Measurements from ENCODE around the gene CDC42BPB.

The CDC42BPB gene

GRCh38 chr14:102971836-102972606 is 85.3 kb downstream of the CDC42BPB start:
- no peak overlapping the region for H3K4me3 ChIP-seq (ENCODE audit: low read depth, low read length)
- in situ Hi-C loops (cut with HindIII; ENCODE audit: low pct_ligation_motif_present, low sequenced_read_pairs), result no loop called here
- no peak for DNase-seq
- no peak overlapping the region for H3K27ac ChIP-seq
- H3K27me3 ChIP-seq (replicated peaks), result no peaks in the 10 kb centered on the region
- TF ChIP-seq CTCF (IDR thresholded peaks at IDR 0.05; ENCODE audit: low read depth, low read length, missing control alignments), result no peak
- peaks cover 86% of the 10 kb centered on the region for H3K36me3 ChIP-seq (replicated peaks)

- H3K4me3 ChIP-seq (ENCODE audit: low read depth, low read length), result no peak overlapping the region
- H3K27me3 ChIP-seq (replicated peaks), result no peaks in the 10 kb centered on the region
- no peak overlapping the region for H3K27ac ChIP-seq
- in situ Hi-C loops (cut with HindIII; ENCODE audit: low pct_ligation_motif_present, low sequenced_read_pairs), result no loop called here
- DNase-seq, result no peak
- peaks cover 89% of the 10 kb centered on the region for H3K36me3 ChIP-seq (replicated peaks)
- no peak for TF ChIP-seq CTCF (IDR thresholded peaks at IDR 0.05; ENCODE audit: low read depth, low read length, missing control alignments)
Measured at GRCh38 chr14:102971314-102971713, 86.0 kb downstream of the CDC42BPB start.

GRCh38 chr14:102970496-102970895 is 86.9 kb downstream of the CDC42BPB start:
- peaks cover 91% of the 10 kb centered on the region for H3K36me3 ChIP-seq (replicated peaks)
- in situ Hi-C loops (cut with HindIII; ENCODE audit: low pct_ligation_motif_present, low sequenced_read_pairs), result no loop called here

GRCh38 chr14:102969901-102970300 is 87.4 kb downstream of the CDC42BPB start:
- Histone ChIP-seq H3K27ac (no peak overlapping the region), H3K4me3 (ENCODE audit: low read depth, low read length) (no peak overlapping the region), H3K27me3 (replicated peaks) (no peaks in the 10 kb centered on the region), H3K36me3 (replicated peaks) (peaks cover 91% of the 10 kb centered on the region)
- no peak for TF ChIP-seq CTCF (IDR thresholded peaks at IDR 0.05; ENCODE audit: low read depth, low read length, missing control alignments)
- in situ Hi-C loops (cut with HindIII; ENCODE audit: low pct_ligation_motif_present, low sequenced_read_pairs), result no loop called here
- DNase-seq, result no peak

More at GRCh38 chr14:102970496-102970895, 86.9 kb downstream of the CDC42BPB start:
- no peak for TF ChIP-seq CTCF (IDR thresholded peaks at IDR 0.05; ENCODE audit: low read depth, low read length, missing control alignments)
- no peak for DNase-seq
- Histone ChIP-seq H3K27ac (no peak overlapping the region), H3K4me3 (ENCODE audit: low read depth, low read length) (no peak overlapping the region), H3K27me3 (replicated peaks) (no peaks in the 10 kb centered on the region)

GRCh38 chr14:102969060-102969791 is 88.1 kb downstream of the CDC42BPB start:
- in situ Hi-C loops (cut with HindIII; ENCODE audit: low pct_ligation_motif_present, low sequenced_read_pairs), result no loop called here
- DNase-seq, result no peak
- Histone ChIP-seq H3K4me3 (ENCODE audit: low read depth, low read length) (no peak overlapping the region), H3K36me3 (replicated peaks) (peaks cover 89% of the 10 kb centered on the region), H3K27ac (no peak overlapping the region), H3K27me3 (replicated peaks) (no peaks in the 10 kb centered on the region)
- TF ChIP-seq CTCF (IDR thresholded peaks at IDR 0.05; ENCODE audit: low read depth, low read length, missing control alignments), result no peak
